HEK293 (cell line): Measurements from ENCODE around the gene KIF26B.

ENCODE experiments used
- CTCF ChIP-seq: fragments of 450-650 bp; formaldehyde crosslinking; IDR thresholded peaks from 2 replicates; pipeline ENCODE4 v1.5.1; 2016; ENCODE audit warnings: missing biosample characterization, missing genetic modification characterization
- IKZF3 ChIP-seq: fragments of 450-650 bp; IDR thresholded peaks from 2 replicates; pipeline ENCODE4 v1.5.0; 2018; ENCODE audit warnings: missing biosample characterization, mild to moderate bottlenecking, missing genetic modification characterization, moderate library complexity
- INSM2 ChIP-seq: fragments of 450-650 bp; formaldehyde crosslinking; IDR thresholded peaks from 2 replicates; pipeline ENCODE4 v1.5.1; 2016; ENCODE audit warnings: missing biosample characterization, missing genetic modification characterization
- MYNN ChIP-seq: fragments of 450-650 bp; formaldehyde crosslinking; IDR thresholded peaks from 2 replicates; pipeline ENCODE4 v1.5.1; 2016; ENCODE audit warnings: missing biosample characterization, missing genetic modification characterization, borderline replicate concordance
- SP2 ChIP-seq: fragments of 450-650 bp; formaldehyde crosslinking; IDR thresholded peaks from 2 replicates; pipeline ENCODE4 v1.5.1; 2016; ENCODE audit warnings: missing biosample characterization, missing genetic modification characterization
- TCF7L2 ChIP-seq: IDR thresholded peaks from 2 replicates; pipeline ENCODE4 v1.6.1; 2011; ENCODE audit warnings: low read depth, mild to moderate bottlenecking, inconsistent platforms, low read length, moderate library complexity, borderline replicate concordance
- YY1 ChIP-seq: fragments of 450-650 bp; formaldehyde crosslinking; IDR thresholded peaks from 2 replicates; pipeline ENCODE4 v1.5.1; 2018; ENCODE audit warnings: missing biosample characterization, missing genetic modification characterization
- ZBTB49 ChIP-seq: fragments of 450-650 bp; formaldehyde crosslinking; IDR thresholded peaks from 2 replicates; pipeline ENCODE4 v1.5.1; 2016; ENCODE audit warnings: missing biosample characterization, missing genetic modification characterization, low read depth
- ZNF138 ChIP-seq: fragments of 450-650 bp; formaldehyde crosslinking; IDR thresholded peaks from 2 replicates; pipeline ENCODE4 v1.5.1; 2016; ENCODE audit warnings: missing biosample characterization, missing genetic modification characterization, borderline replicate concordance
- ZNF354C ChIP-seq: fragments of 450-650 bp; formaldehyde crosslinking; IDR thresholded peaks from 2 replicates; pipeline ENCODE4 v1.5.1; 2016; ENCODE audit warnings: missing biosample characterization, missing genetic modification characterization, low read depth, borderline replicate concordance

- TF ChIP-seq CTCF (tag by site-specific recombination): no peak
- no peak for TF ChIP-seq ZNF138 (tag by site-specific recombination)
- TF ChIP-seq MYNN (tag by site-specific recombination): no peak
- no peak for TF ChIP-seq ZNF354C (tag by site-specific recombination)
- TF ChIP-seq IKZF3 (tag by site-specific recombination): no peak
- TF ChIP-seq YY1 (tag by site-specific recombination): no peak
- TF ChIP-seq INSM2 (tag by site-specific recombination): no peak
- no peak for TF ChIP-seq ZBTB49 (tag by site-specific recombination)
- TF ChIP-seq TCF7L2: no peak
- TF ChIP-seq SP2 (tag by site-specific recombination): no peak
These were observed 210.6 kb downstream of the KIF26B start for GRCh38 chr1:245365095-245366020.
